SK-N-SH (cell line): ENCODE measurements around the gene PDK2. TPM values are rescaled to one million over a fixed set of nuclear protein-coding genes. Genes with fewer than 3 reads are reported as not detected.

Source experiments
- CTCF ChIA-PET: fragments of 300-600, 350-600 bp; formaldehyde crosslinking; extraction: SDS; loops from one replicate; lab custom pipeline; 2021; lab: Yijun Ruan, JAX
- POLR2A ChIA-PET: fragments of 350-600 bp; sonication (Branson Sonifier 250); formaldehyde crosslinking; extraction: SDS; loops from one replicate; lab custom pipeline; 2020; ENCODE audit warnings: antibody characterized with exemption, inconsistent platforms; lab: Yijun Ruan, JAX
- DNase-seq: peaks from one replicate; pipeline ENCODE4 v3.0.0; 2012
- H2AFZ ChIP-seq: fragments of 200-600 bp; sonication (generic); 2 replicates; pipeline ENCODE4 v1.8.1; 2016; ENCODE audit warnings: antibody characterized with exemption, mild to moderate bottlenecking, low read depth
- H3F3A ChIP-seq: fragments of 200-600 bp; sonication (generic); replicated peaks from 2 replicates; pipeline ENCODE3; 2016; ENCODE audit warnings: antibody characterized with exemption, mild to moderate bottlenecking; ENCODE audit not compliant: insufficient read depth
- H3K27ac ChIP-seq, 2 experiments: fragments of 200-500 bp in 1 of 2; fragments of 200-600 bp in 1 of 2; sonication (Bioruptor generic) in 1 of 2; sonication (generic), shearing (Covaris generic) in 1 of 2; 2 replicates each; pipeline versions ENCODE4 v1.5.1 to v1.6.1; 2014 to 2016; ENCODE audit warnings: low read depth in 2 of 2, inconsistent platforms in 1 of 2, low read length in 1 of 2, mild to moderate bottlenecking in 1 of 2, mixed read lengths in 1 of 2
- H3K27me3 ChIP-seq: fragments of 200-600 bp; sonication (generic), shearing (Covaris generic); 2 replicates; pipeline ENCODE4 v1.6.1; 2016; ENCODE audit warnings: mixed run types; ENCODE audit not compliant: insufficient read depth
- H3K36me3 ChIP-seq, 2 experiments: fragments of 200-500 bp in 1 of 2; fragments of 200-600 bp in 1 of 2; sonication (Bioruptor generic) in 1 of 2; sonication (generic) in 1 of 2; replicated peaks in 1 of 2; 2 replicates each; pipeline versions ENCODE3 to v1.5.1; 2014 to 2016; ENCODE audit warnings: low read length in 1 of 2, mild to moderate bottlenecking in 1 of 2; ENCODE audit not compliant: insufficient read depth in 2 of 2, control insufficient read depth in 1 of 2
- H3K4me1 ChIP-seq, 2 experiments: fragments of 200-500 bp in 1 of 2; fragments of 200-600 bp in 1 of 2; sonication (Bioruptor generic) in 1 of 2; sonication (generic), shearing (Covaris generic) in 1 of 2; 2 replicates each; pipeline versions ENCODE4 v1.5.1 to v1.6.1; 2014 to 2016; ENCODE audit warnings: low read depth in 1 of 2, low read length in 1 of 2, mixed run types in 1 of 2; ENCODE audit not compliant: insufficient read depth in 2 of 2, control insufficient read depth in 1 of 2
- H3K4me2 ChIP-seq: fragments of 200-600 bp; sonication (generic), shearing (Covaris generic); 2 replicates; pipeline ENCODE4 v1.6.1; 2017; ENCODE audit warnings: mixed run types
- H3K4me3 ChIP-seq, 2 experiments: fragments of 200-500 bp in 1 of 2; fragments of 200-600 bp in 1 of 2; sonication (Bioruptor generic) in 1 of 2; sonication (generic), shearing (Covaris generic) in 1 of 2; 2 replicates each; pipeline versions ENCODE4 v1.5.1 to v1.8.1; 2014 to 2016; ENCODE audit warnings: low read depth in 2 of 2, inconsistent platforms in 1 of 2, low read length in 1 of 2, mild to moderate bottlenecking in 1 of 2, mixed read lengths in 1 of 2, moderate library complexity in 1 of 2
- H3K79me2 ChIP-seq: fragments of 200-600 bp; sonication (generic); 2 replicates; pipeline ENCODE4 v1.8.1; 2017; ENCODE audit warnings: mild to moderate bottlenecking; ENCODE audit not compliant: insufficient read depth
- H3K9ac ChIP-seq: fragments of 200-600 bp; sonication (generic); 2 replicates; pipeline ENCODE4 v1.6.1; 2017; ENCODE audit warnings: mixed run types
- H3K9me2 ChIP-seq: fragments of 200-600 bp; sonication (generic); 2 replicates; pipeline ENCODE4 v1.6.1; 2017; ENCODE audit warnings: mixed run types
- H3K9me3 ChIP-seq: fragments of 200-600 bp; sonication (generic); 2 replicates; pipeline ENCODE4 v1.6.1; 2017; ENCODE audit warnings: mixed run types, mild to moderate bottlenecking, moderate library complexity
- H4K20me1 ChIP-seq: fragments of 200-600 bp; sonication (generic); 2 replicates; pipeline ENCODE4 v1.6.1; 2017; ENCODE audit warnings: mild to moderate bottlenecking, mixed run types; ENCODE audit not compliant: insufficient read depth
- CHD2 ChIP-seq: fragments of 150-350 bp; IDR thresholded peaks from 2 replicates; pipeline ENCODE4 v1.6.1; 2018; ENCODE audit warnings: low read length; ENCODE audit not compliant: partially characterized antibody
- ELF1 ChIP-seq: IDR thresholded peaks from 2 replicates; pipeline ENCODE4 v1.4.0; 2012
- EP300 ChIP-seq, 2 experiments: IDR thresholded peaks; 2 replicates each; pipeline versions ENCODE4 v1.4.0 to v1.6.1; 2012; ENCODE audit warnings: borderline replicate concordance in 1 of 2, low read depth in 1 of 2, low read length in 1 of 2
- EZH2phosphoT487 ChIP-seq: fragments of 200-600 bp; sonication (generic); IDR thresholded peaks from 2 replicates; pipeline ENCODE4 v1.6.1; 2017; ENCODE audit warnings: low read depth, mixed run types, mild to moderate bottlenecking, antibody characterized with exemption, moderate library complexity, borderline replicate concordance
- FOXM1 ChIP-seq: IDR thresholded peaks from 2 replicates; pipeline ENCODE4 v1.4.0; 2012; ENCODE audit warnings: low read depth, mild to moderate bottlenecking
- GABPA ChIP-seq: IDR thresholded peaks from 2 replicates; pipeline ENCODE4 v1.4.0; 2012; ENCODE audit warnings: low read depth, mild to moderate bottlenecking
- GATA2 ChIP-seq: sonication (generic); formaldehyde crosslinking; IDR thresholded peaks from 2 replicates; pipeline ENCODE4 v1.5.0; 2020; ENCODE audit warnings: mild to moderate bottlenecking, missing genetic modification reagents
- IRF3 ChIP-seq: fragments of 150-350 bp; IDR thresholded peaks from 2 replicates; pipeline ENCODE4 v1.6.1; 2016; ENCODE audit warnings: mild to moderate bottlenecking, low read depth, low read length
- JUND ChIP-seq: IDR thresholded peaks from 2 replicates; pipeline ENCODE4 v1.4.0; 2012
- MEF2A ChIP-seq: IDR thresholded peaks from 2 replicates; pipeline ENCODE4 v1.4.0; 2012; ENCODE audit warnings: low read depth, borderline replicate concordance
- MXI1 ChIP-seq: IDR thresholded peaks from 2 replicates; pipeline ENCODE4 v1.6.1; 2012; ENCODE audit warnings: mild to moderate bottlenecking, low read depth, low read length, improper control_type of control experiment
- NRF1 ChIP-seq: IDR thresholded peaks from 2 replicates; pipeline ENCODE4 v1.6.1; 2012; ENCODE audit warnings: low read depth, mild to moderate bottlenecking, low read length
- RCOR1 ChIP-seq: fragments of 150-350 bp; IDR thresholded peaks from 2 replicates; pipeline ENCODE4 v1.6.1; 2017; ENCODE audit warnings: antibody characterized with exemption, low read length
- RFX5 ChIP-seq: IDR thresholded peaks from 2 replicates; pipeline ENCODE4 v1.6.1; 2012; ENCODE audit warnings: mild to moderate bottlenecking, improper control_type of control experiment, low read length
- SMC3 ChIP-seq: IDR thresholded peaks from 2 replicates; pipeline ENCODE4 v1.6.1; 2012; ENCODE audit warnings: low read depth, low read length, improper control_type of control experiment
- TEAD4 ChIP-seq: IDR thresholded peaks from 2 replicates; pipeline ENCODE4 v1.4.0; 2012; ENCODE audit warnings: mild to moderate bottlenecking, borderline replicate concordance; ENCODE audit not compliant: insufficient read depth
- USF1 ChIP-seq: IDR thresholded peaks from 2 replicates; pipeline ENCODE4 v1.4.0; 2012; ENCODE audit warnings: low read depth, borderline replicate concordance
- YY1 ChIP-seq: IDR thresholded peaks from 2 replicates; pipeline ENCODE4 v1.4.0; 2012; ENCODE audit warnings: low read depth, mild to moderate bottlenecking
- WGBS: methylation state at CpG from one replicate; pipeline ENCODE4 v1.1.6; 2017; ENCODE audit warnings: low lambda C conversion rate; 5-methylcytosine and 5-hydroxymethylcytosine counted together
- polyA plus RNA-seq, 3 experiments: library from polyadenylated mRNA; depleted of rRNA; stranded (reverse); fragments of >200 nt; gene quantifications; 2 replicates each; pipeline ENCODE4 v1.2.3, GENCODE V29; 2012
- TF ChIP-seq, protein P1 (sequence below): fragments of 200-600 bp; sonication (generic); IDR thresholded peaks from 2 replicates; pipeline ENCODE4 v1.6.1; 2017; ENCODE audit warnings: antibody characterized with exemption, mild to moderate bottlenecking, moderate library complexity
- TF ChIP-seq, protein P2 (sequence below): IDR thresholded peaks from 2 replicates; pipeline ENCODE4 v1.4.0; 2012; ENCODE audit warnings: low read depth, borderline replicate concordance

Gene PDK2
- polyA plus RNA-seq, 1 of the 3 experiments (the other 2 are of a cell fraction): 124 TPM

DNA sequence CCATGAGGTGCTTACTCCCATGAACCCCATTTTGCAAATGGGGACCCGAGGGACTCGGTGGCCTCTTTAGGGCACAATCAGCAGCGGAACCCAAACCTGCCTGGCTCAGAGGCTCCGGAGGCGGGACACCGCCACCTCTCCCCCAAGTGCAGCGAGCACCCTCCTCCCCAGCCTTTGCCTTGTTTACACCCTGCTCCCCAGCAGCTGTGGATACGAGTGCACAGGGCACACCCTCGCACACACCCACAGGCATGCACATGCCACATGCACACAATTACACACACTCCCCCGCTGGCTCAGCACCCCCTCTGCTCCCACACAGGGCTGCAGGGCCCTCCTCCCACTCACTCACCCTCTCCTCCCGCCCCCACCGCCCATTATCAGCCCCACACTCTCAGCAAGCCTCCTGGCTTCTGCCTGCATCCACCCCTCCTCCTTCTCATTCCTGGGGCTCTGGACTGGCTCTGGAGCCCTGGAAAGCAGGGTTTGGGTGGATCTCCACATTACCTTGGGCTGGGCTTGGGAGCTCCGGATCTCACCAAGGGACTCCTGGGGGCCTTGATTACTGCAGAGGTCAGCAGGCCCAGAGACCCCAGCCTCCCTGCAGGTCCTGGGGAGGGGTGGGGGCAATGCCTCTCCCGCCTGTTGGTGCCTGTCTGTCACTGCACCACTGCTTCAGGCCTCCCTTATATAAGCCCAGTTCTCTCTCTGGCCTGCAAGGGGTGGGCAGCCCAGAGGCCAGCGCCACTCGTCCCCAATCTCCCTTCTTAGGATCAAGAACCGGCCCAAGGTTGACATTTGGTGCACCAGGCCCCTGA, 6.4 kb downstream of the PDK2 start:
- CTCF ChIA-PET: interaction anchor here (0.9 to 15.0 kb wide), 11 partner anchors 8 to 168 kb away, joined by 3 to 297 read pairs (median 13); partner anchors contain the start of genes PDK2 and SGCA
- H3K9me2 ChIP-seq: no peaks in the 10 kb centered on the region
- WGBS: 80% methylated on average over 16 of the region's 17 CpGs
- no peak overlapping the region for H2AFZ ChIP-seq
- peaks cover 0 to 28% of the 10 kb centered on the region in 2 experiments; a peak in 1 of 4 replicates for H3K4me1 ChIP-seq
- no peak overlapping the region for H3K4me3 ChIP-seq
- H3K9ac ChIP-seq: no peak overlapping the region
- H3K79me2 ChIP-seq: no peaks in the 10 kb centered on the region
- peak; percentile 89 for DNase-seq
- 0 out of 2 replicates have a peak, but pooled peaks cover 3% of the 10 kb centered on the region for H4K20me1 ChIP-seq
- TF ChIP-seq ELF1: no peak
- TF ChIP-seq JUND: no peak
- 0 out of 4 replicates have a peak, but pooled peaks of 1 of the 2 experiments have one; percentile 4 for TF ChIP-seq EP300 (IDR thresholded peaks at IDR 0.05; ENCODE audit: borderline replicate concordance in 1 of 2, low read depth in 1 of 2, low read length in 1 of 2)
- no peak for TF ChIP-seq YY1
- peak; percentile 20 for TF ChIP-seq CHD2
- TF ChIP-seq NRF1: no peak
- no peak for TF ChIP-seq EZH2phosphoT487
- TF ChIP-seq USF1: no peak
- TF ChIP-seq, protein P1, sequence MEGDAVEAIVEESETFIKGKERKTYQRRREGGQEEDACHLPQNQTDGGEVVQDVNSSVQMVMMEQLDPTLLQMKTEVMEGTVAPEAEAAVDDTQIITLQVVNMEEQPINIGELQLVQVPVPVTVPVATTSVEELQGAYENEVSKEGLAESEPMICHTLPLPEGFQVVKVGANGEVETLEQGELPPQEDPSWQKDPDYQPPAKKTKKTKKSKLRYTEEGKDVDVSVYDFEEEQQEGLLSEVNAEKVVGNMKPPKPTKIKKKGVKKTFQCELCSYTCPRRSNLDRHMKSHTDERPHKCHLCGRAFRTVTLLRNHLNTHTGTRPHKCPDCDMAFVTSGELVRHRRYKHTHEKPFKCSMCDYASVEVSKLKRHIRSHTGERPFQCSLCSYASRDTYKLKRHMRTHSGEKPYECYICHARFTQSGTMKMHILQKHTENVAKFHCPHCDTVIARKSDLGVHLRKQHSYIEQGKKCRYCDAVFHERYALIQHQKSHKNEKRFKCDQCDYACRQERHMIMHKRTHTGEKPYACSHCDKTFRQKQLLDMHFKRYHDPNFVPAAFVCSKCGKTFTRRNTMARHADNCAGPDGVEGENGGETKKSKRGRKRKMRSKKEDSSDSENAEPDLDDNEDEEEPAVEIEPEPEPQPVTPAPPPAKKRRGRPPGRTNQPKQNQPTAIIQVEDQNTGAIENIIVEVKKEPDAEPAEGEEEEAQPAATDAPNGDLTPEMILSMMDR: no peak
- no peak for TF ChIP-seq RFX5
- TF ChIP-seq RCOR1: peak; percentile 25; the same call in 1 of the 2 replicates
- no peak for TF ChIP-seq IRF3
- no peak for TF ChIP-seq FOXM1
- TF ChIP-seq GATA2: no peak
- no peak for TF ChIP-seq TEAD4
- TF ChIP-seq MXI1: 0 out of 2 replicates have a peak, but pooled peaks have one; percentile 74
- TF ChIP-seq SMC3: no peak
- TF ChIP-seq, protein P2, sequence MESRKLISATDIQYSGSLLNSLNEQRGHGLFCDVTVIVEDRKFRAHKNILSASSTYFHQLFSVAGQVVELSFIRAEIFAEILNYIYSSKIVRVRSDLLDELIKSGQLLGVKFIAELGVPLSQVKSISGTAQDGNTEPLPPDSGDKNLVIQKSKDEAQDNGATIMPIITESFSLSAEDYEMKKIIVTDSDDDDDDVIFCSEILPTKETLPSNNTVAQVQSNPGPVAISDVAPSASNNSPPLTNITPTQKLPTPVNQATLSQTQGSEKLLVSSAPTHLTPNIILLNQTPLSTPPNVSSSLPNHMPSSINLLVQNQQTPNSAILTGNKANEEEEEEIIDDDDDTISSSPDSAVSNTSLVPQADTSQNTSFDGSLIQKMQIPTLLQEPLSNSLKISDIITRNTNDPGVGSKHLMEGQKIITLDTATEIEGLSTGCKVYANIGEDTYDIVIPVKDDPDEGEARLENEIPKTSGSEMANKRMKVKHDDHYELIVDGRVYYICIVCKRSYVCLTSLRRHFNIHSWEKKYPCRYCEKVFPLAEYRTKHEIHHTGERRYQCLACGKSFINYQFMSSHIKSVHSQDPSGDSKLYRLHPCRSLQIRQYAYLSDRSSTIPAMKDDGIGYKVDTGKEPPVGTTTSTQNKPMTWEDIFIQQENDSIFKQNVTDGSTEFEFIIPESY: no peak
- no peak for TF ChIP-seq GABPA
- TF ChIP-seq MEF2A: no peak
- POLR2A ChIA-PET: no interaction called here
- H3K36me3 ChIP-seq: peaks cover 5 to 19% of the 10 kb centered on the region in 2 experiments
- H3K4me2 ChIP-seq: no peak overlapping the region
- peaks cover 4% of the 10 kb centered on the region for H3F3A ChIP-seq
- H3K9me3 ChIP-seq: no peaks in the 10 kb centered on the region
- H3K27ac ChIP-seq: peak overlapping the region in 1 of 2 experiments; percentile 58; a peak in 2 of 4 replicates
- no peaks in the 10 kb centered on the region for H3K27me3 ChIP-seq
